WERI-Rb-1 (cell line): ENCODE results near the gene RPL19.
"Not testable (repeated sequence)": the region's sequence is repeated elsewhere in the genome, so short reads cannot be mapped to it uniquely, and the experiment has no call there.

Experiments used
- DNase-seq: peaks from one replicate; pipeline ENCODE4 v3.0.0-alpha.2; 2020
- H3K27ac ChIP-seq: fragments of 250-450 bp; sonication (Bioruptor Pico); 2 replicates; pipeline ENCODE4 v1.5.1; 2020; ENCODE audit warnings: mild to moderate bottlenecking, moderate library complexity
- H3K27me3 ChIP-seq: fragments of 250-450 bp; sonication (Bioruptor Pico); 2 replicates; pipeline ENCODE4 v1.5.1; 2021; ENCODE audit warnings: mild to moderate bottlenecking, low read depth, moderate library complexity; ENCODE audit not compliant: insufficient read depth, severe bottlenecking
- H3K36me3 ChIP-seq: fragments of 250-450 bp; sonication (Bioruptor Pico); 2 replicates; pipeline ENCODE4 v1.5.1; 2020; ENCODE audit warnings: mild to moderate bottlenecking, moderate library complexity
- H3K4me3 ChIP-seq: 2 replicates; pipeline ENCODE4 v1.5.1; 2011; ENCODE audit warnings: low read depth, mild to moderate bottlenecking, control low read depth, low read length
- H3K9me3 ChIP-seq: fragments of 250-450 bp; sonication (Bioruptor Pico); 2 replicates; pipeline ENCODE4 v1.5.1; 2021; ENCODE audit warnings: mild to moderate bottlenecking, moderate library complexity; ENCODE audit not compliant: severe bottlenecking
- CTCF ChIP-seq: IDR thresholded peaks from 2 replicates; pipeline ENCODE4 v1.5.1; 2011; ENCODE audit warnings: low read depth, mild to moderate bottlenecking, control low read depth, inconsistent platforms, low read length

RPL19 gene

GRCh38 chr17:39165841-39166349 is 34.2 kb upstream of the RPL19 start, which contains the start of gene ARL5C:
TSS of gene ARL5C (minus strand) at chr17:39166161. CDS start at chr17:39165760, 401 bp downstream.
- no peak for TF ChIP-seq CTCF
- H3K4me3 ChIP-seq = peak within 1 kb of the TSS; percentile 13

GRCh38 chr17:39166437-39167335 is 33.4 kb upstream of the RPL19 start:
- TF ChIP-seq CTCF = no peak
- DNase-seq = peak; percentile 47
- Histone ChIP-seq H3K36me3 (no peaks in the 10 kb centered on the region), H3K9me3 (peaks cover 4% of the 10 kb centered on the region), H3K4me3 (peak overlapping the region; percentile 13), H3K27ac (peak overlapping the region; percentile 83), H3K27me3 (no peaks in the 10 kb centered on the region)

More at GRCh38 chr17:39165841-39166349, 34.2 kb upstream of the RPL19 start, which contains the start of gene ARL5C:
- H3K27ac ChIP-seq = peak within 1 kb of the TSS; percentile 83
- no peaks in the 10 kb centered on the region for H3K36me3 ChIP-seq
- no peaks in the 10 kb centered on the region for H3K27me3 ChIP-seq
- no peak for DNase-seq
- peaks cover 4% of the 10 kb centered on the region for H3K9me3 ChIP-seq

- H3K9me3 ChIP-seq = peaks cover 4% of the 10 kb centered on the region
- no peaks in the 10 kb centered on the region for H3K27me3 ChIP-seq
- no peaks in the 10 kb centered on the region for H3K36me3 ChIP-seq
- peak overlapping the region; percentile 13 for H3K4me3 ChIP-seq
- H3K27ac ChIP-seq = peak overlapping the region; percentile 83
- no peak for TF ChIP-seq CTCF
- DNase-seq = peak; percentile 89
Measured at GRCh38 chr17:39167476-39167875, 32.6 kb upstream of the RPL19 start.

- H3K27ac ChIP-seq = peak overlapping the region; percentile 83
- H3K36me3 ChIP-seq, H3K4me3 ChIP-seq, DNase-seq, H3K9me3 ChIP-seq, H3K27me3 ChIP-seq: not testable (repeated sequence)
Measured at GRCh38 chr17:39168503-39168902, 31.6 kb upstream of the RPL19 start.

- Histone ChIP-seq H3K9me3 (peaks cover 4% of the 10 kb centered on the region), H3K36me3 (no peaks in the 10 kb centered on the region), H3K27ac (no peak overlapping the region), H3K27me3 (no peaks in the 10 kb centered on the region), H3K4me3 (no peak overlapping the region)
- no peak for DNase-seq
- TF ChIP-seq CTCF = no peak
Measured at GRCh38 chr17:39169101-39169500, 31.0 kb upstream of the RPL19 start.

GRCh38 chr17:39169518-39169917 is 30.6 kb upstream of the RPL19 start:
- DNase-seq = no peak
- no peak for TF ChIP-seq CTCF
- H3K36me3 ChIP-seq = no peaks in the 10 kb centered on the region
- H3K27ac ChIP-seq = no peak overlapping the region
- peaks cover 4% of the 10 kb centered on the region for H3K9me3 ChIP-seq
- H3K4me3 ChIP-seq = no peak overlapping the region
- H3K27me3 ChIP-seq = no peaks in the 10 kb centered on the region
